Right lobe of liver (tissue), 6 donors: ENCODE data around the gene KCNQ5. TPM values are rescaled to one million over a fixed set of nuclear protein-coding genes. Genes with fewer than 3 reads are reported as not detected.

ENCODE experiments used
- ATAC-seq, 4 donors: fragments of 200-7000 bp; cut with Tn5 transposase; one replicate each; pipeline ENCODE4 v1.9.1; 2020; ENCODE audit warnings: mild to moderate bottlenecking in 4 of 4, moderate library complexity in 4 of 4
- DNase-seq, 3 donors: peaks; one replicate each; pipeline ENCODE4 v3.0.0-alpha.2; 2020
- H3K27ac ChIP-seq, 3 donors: fragments of 200-600 bp; one replicate each; pipeline ENCODE4 v1.8.0; 2022
- H3K27me3 ChIP-seq, 2 donors: fragments of 200-600 bp; one replicate each; pipeline ENCODE4 v1.8.0; 2022
- H3K36me3 ChIP-seq, 4 donors: fragments of 200-600 bp; sonication (generic) in 1 of 4; one replicate each; pipeline versions ENCODE4 v1.5.1 to v1.8.0; 2017 to 2022; ENCODE audit warnings: control low read depth in 1 of 4
- H3K4me1 ChIP-seq, 4 donors: fragments of 200-600 bp; sonication (generic) in 1 of 4; one replicate each; pipeline versions ENCODE4 v1.5.1 to v1.8.0; 2017 to 2022; ENCODE audit warnings: control low read depth in 1 of 4
- H3K4me3 ChIP-seq, 3 donors: fragments of 200-600 bp; one replicate each; pipeline ENCODE4 v1.8.0; 2022
- H3K9me3 ChIP-seq, 4 donors: fragments of 200-600 bp; sonication (generic) in 1 of 4; one replicate each; pipeline versions ENCODE4 v1.5.1 to v1.8.0; 2017 to 2022; ENCODE audit warnings: control low read depth in 1 of 4
- CTCF ChIP-seq, 4 donors: fragments of 200-600 bp in 3 of 4; fragments of 450-650 bp in 1 of 4; IDR thresholded peaks; one replicate each; pipeline versions ENCODE4 v1.5.1 to v1.8.0; 2016 to 2022; ENCODE audit warnings: antibody characterized with exemption in 4 of 4, mild to moderate bottlenecking in 2 of 4
- POLR2A ChIP-seq: fragments of 450-650 bp; IDR thresholded peaks from one replicate; pipeline ENCODE4 v1.6.1; 2017; ENCODE audit warnings: antibody characterized with exemption, mild to moderate bottlenecking
- WGBS: methylation state at CpG from one replicate; pipeline ENCODE4 v1.1.6; 2018; ENCODE audit warnings: low coverage, low lambda C conversion rate; ENCODE audit not compliant: insufficient coverage; ENCODE audit errors: missing lambda C conversion rate; 5-methylcytosine and 5-hydroxymethylcytosine counted together
- intact Hi-C, 2 donors: fragments of 100-400 bp; cut with DNase I; formaldehyde crosslinking; loops; one replicate each; pipeline versions ENCODE4 v1.11.2 to v1.14.1; 2022
- total RNA-seq, 6 experiments: library from RNA; depleted of rRNA in 2 of 6; stranded (reverse); fragments of >200 nt in 2 of 6; fragmentation: NEBNext Ultra II Directional in 3 of 6; extraction: Animal tissue kit (Norgen Biotek cat#: 25700) in 3 of 6; gene quantifications; one replicate each; pipeline versions ENCODE4 v1.1.0 to v1.2.4, GENCODE V29; 2016 to 2023
- donor health status: DM: no; HTN: yes; CAD: no.
- donor health status: DM: no; HTN: no; CAD: no.
- donor health status: DM: no; HTN: no; CAD: no.
- donor health status: DM: no; HTN: yes; CAD: no.
- donor health status: DM: no; HTN: yes; CAD: no.

The KCNQ5 gene
- total RNA-seq, 6 experiments from 2014 or later, result 0.04 to 0.11 TPM; not detected in 4

DNA sequence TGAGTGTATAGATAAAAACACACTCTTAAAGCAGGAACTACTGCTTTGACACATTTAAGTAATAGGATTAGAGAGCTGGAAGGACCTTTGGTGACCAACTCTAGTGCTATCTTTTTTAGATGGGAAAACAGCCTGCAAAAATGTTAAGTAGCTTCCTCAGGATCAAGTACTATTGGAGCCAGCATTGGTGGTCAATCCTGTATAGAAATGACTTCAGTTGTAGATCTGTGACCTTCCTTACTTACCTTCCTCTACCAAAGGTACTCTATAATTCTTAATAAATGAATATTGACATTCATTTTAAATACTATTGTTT, 18.7 kb downstream of the KCNQ5 start:
- no peak overlapping the region for H3K27ac ChIP-seq
- H3K9me3 ChIP-seq, result peaks cover 0 to 5% (median 0%) of the 10 kb centered on the region in 4 donors
- DNase-seq (no peak), ATAC-seq (no peak)
- TF ChIP-seq CTCF (IDR thresholded peaks at IDR 0.05), result no peak
- no peak for TF ChIP-seq POLR2A
- intact Hi-C loops, result no loop called here
- H3K27me3 ChIP-seq, result no peaks in the 10 kb centered on the region
- H3K4me1 ChIP-seq, result no peaks in the 10 kb centered on the region
- H3K36me3 ChIP-seq, result no peaks in the 10 kb centered on the region
- H3K4me3 ChIP-seq, result no peak overlapping the region

DNA sequence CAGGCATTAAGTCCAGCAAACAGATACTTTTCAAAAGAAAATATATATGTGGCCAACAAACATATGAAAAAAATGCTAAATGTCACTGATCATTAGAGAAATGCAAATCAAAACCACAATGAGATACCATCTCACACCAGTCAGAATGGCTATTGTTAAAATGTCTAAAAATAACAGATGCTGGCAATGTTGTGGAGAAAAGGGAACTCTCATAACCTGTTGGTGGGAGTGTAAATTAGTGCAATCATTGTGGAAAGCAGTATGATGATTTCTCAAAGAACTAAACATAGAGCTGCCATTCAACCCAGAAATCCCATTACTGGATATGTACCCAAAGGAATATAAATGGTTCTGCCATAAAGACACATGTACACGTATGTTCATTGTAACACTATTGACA, 20.6 kb downstream of the KCNQ5 start:
- no peak for ATAC-seq
- no peak for DNase-seq
- Histone ChIP-seq H3K4me1 (no peaks in the 10 kb centered on the region), H3K36me3 (no peaks in the 10 kb centered on the region), H3K4me3 (no peak overlapping the region), H3K27ac (no peak overlapping the region), H3K9me3 (peaks cover 0 to 5% (median 0%) of the 10 kb centered on the region in 4 donors), H3K27me3 (no peaks in the 10 kb centered on the region)
- intact Hi-C loops, result no loop called here
- no peak for TF ChIP-seq CTCF (IDR thresholded peaks at IDR 0.05)
- 50% methylated on average over 1 of the region's 1 CpG for WGBS

- 67% methylated on average over 1 of the region's 1 CpG for WGBS
- H3K27ac ChIP-seq, result no peak overlapping the region
- no peak for TF ChIP-seq POLR2A
- TF ChIP-seq CTCF (IDR thresholded peaks at IDR 0.05), result no peak
- no peaks in the 10 kb centered on the region for H3K36me3 ChIP-seq
- intact Hi-C loops, result no loop called here
- no peaks in the 10 kb centered on the region for H3K4me1 ChIP-seq
- DNase-seq (no peak), ATAC-seq (no peak)
- H3K27me3 ChIP-seq, result no peaks in the 10 kb centered on the region
- H3K4me3 ChIP-seq, result no peak overlapping the region
- peaks cover 0 to 5% (median 0%) of the 10 kb centered on the region in 4 donors for H3K9me3 ChIP-seq
Observed at GRCh38 chr6:72643214-72643613, 21.4 kb downstream of the KCNQ5 start.

- ATAC-seq (no peak), DNase-seq (no peak)
- Histone ChIP-seq H3K27me3 (no peaks in the 10 kb centered on the region), H3K4me1 (no peaks in the 10 kb centered on the region), H3K27ac (no peak overlapping the region), H3K9me3 (no peaks in the 10 kb centered on the region), H3K4me3 (no peak overlapping the region), H3K36me3 (no peaks in the 10 kb centered on the region)
- TF ChIP-seq CTCF (IDR thresholded peaks at IDR 0.05) (no peak), POLR2A (no peak)
- 39% methylated on average over 4 of the region's 4 CpGs for WGBS
- intact Hi-C loops, result no loop called here
Observed at GRCh38 chr6:72646604-72647485, 25.0 kb downstream of the KCNQ5 start.

DNA sequence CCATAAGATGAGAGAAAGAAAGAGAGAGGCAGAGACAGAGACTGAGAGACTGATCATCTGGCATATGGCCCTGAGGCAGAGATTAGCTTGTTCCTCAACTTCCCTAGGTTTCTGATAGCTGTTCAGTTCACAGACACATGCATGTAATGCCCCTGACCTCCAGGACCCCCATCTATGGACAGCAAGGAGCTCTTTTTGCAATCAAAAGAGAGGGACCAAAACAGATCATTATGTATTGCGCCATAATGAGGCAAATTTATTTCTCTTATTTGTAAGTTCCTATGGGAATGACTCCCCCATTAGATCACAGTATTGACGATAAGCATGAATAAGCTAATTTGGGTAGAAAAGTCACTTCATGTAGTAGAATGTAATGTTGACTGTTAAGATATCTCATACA, 25.6 kb downstream of the KCNQ5 start:
- Histone ChIP-seq H3K27me3 (no peaks in the 10 kb centered on the region), H3K36me3 (no peaks in the 10 kb centered on the region), H3K4me3 (no peak overlapping the region), H3K27ac (no peak overlapping the region), H3K4me1 (no peaks in the 10 kb centered on the region), H3K9me3 (no peaks in the 10 kb centered on the region)
- ATAC-seq (no peak), DNase-seq (no peak)
- 73% methylated on average over 2 of the region's 2 CpGs for WGBS
- TF ChIP-seq CTCF (IDR thresholded peaks at IDR 0.05) (no peak), POLR2A (no peak)
- intact Hi-C loops, result no loop called here
